Mesendoderm (in vitro differentiated cells): Measurements from ENCODE around the gene OTOG.

Source experiments
- DNase-seq: peaks from one replicate; pipeline ENCODE4 v3.0.0; 2013
- H2AK5ac ChIP-seq: 2 replicates; pipeline ENCODE4 v1.6.1; 2013; ENCODE audit warnings: low read length, inconsistent platforms
- H2BK120ac ChIP-seq: 2 replicates; pipeline ENCODE4 v1.6.1; 2013; ENCODE audit warnings: low read depth, mild to moderate bottlenecking, low read length, moderate library complexity, mixed read lengths
- H2BK15ac ChIP-seq: replicated peaks from 2 replicates; pipeline ENCODE4 v1.6.1; 2013; ENCODE audit warnings: low read depth, mild to moderate bottlenecking, moderate library complexity
- H2BK5ac ChIP-seq: 2 replicates; pipeline ENCODE4 v1.6.1; 2013; ENCODE audit warnings: low read length, inconsistent platforms
- H3K18ac ChIP-seq: 2 replicates; pipeline ENCODE4 v1.6.1; 2013; ENCODE audit warnings: mild to moderate bottlenecking, low read length, mixed read lengths
- H3K23ac ChIP-seq: one replicate; pipeline ENCODE4 v1.6.1; 2013; ENCODE audit warnings: low read length
- H3K27ac ChIP-seq: 2 replicates; pipeline ENCODE4 v1.5.1; 2013; ENCODE audit warnings: low read depth, mild to moderate bottlenecking, inconsistent platforms, low read length, moderate library complexity
- H3K27me3 ChIP-seq: 2 replicates; pipeline ENCODE4 v1.6.1; 2013; ENCODE audit warnings: low read length, control low read depth, mild to moderate bottlenecking, inconsistent platforms; ENCODE audit not compliant: insufficient read depth, poor library complexity
- H3K36me3 ChIP-seq: 2 replicates; pipeline ENCODE4 v1.6.1; 2013; ENCODE audit warnings: low read length, inconsistent platforms; ENCODE audit not compliant: control insufficient read depth, insufficient read depth
- H3K4ac ChIP-seq: one replicate; pipeline ENCODE4 v1.6.1; 2013; ENCODE audit warnings: low read depth, mild to moderate bottlenecking, low read length, moderate library complexity
- H3K4me1 ChIP-seq: 2 replicates; pipeline ENCODE4 v1.6.1; 2013; ENCODE audit warnings: low read depth, low read length, inconsistent platforms; ENCODE audit not compliant: control insufficient read depth
- H3K4me2 ChIP-seq: 2 replicates; pipeline ENCODE4 v1.6.1; 2013; ENCODE audit warnings: low read length
- H3K4me3 ChIP-seq: 2 replicates; pipeline ENCODE4 v1.5.1; 2013; ENCODE audit warnings: mild to moderate bottlenecking, low read length
- H3K56ac ChIP-seq: one replicate; pipeline ENCODE4 v1.6.1; 2013; ENCODE audit warnings: low read length
- H3K79me1 ChIP-seq: 2 replicates; pipeline ENCODE4 v1.6.1; 2013; ENCODE audit warnings: low read length, inconsistent platforms
- H3K79me2 ChIP-seq: 2 replicates; pipeline ENCODE4 v1.6.1; 2013; ENCODE audit warnings: mild to moderate bottlenecking, low read length; ENCODE audit not compliant: control insufficient read depth, insufficient read depth
- H3K9ac ChIP-seq: 2 replicates; pipeline ENCODE4 v1.6.1; 2013; ENCODE audit warnings: low read length, inconsistent platforms
- H4K5ac ChIP-seq: one replicate; pipeline ENCODE4 v1.6.1; 2013; ENCODE audit warnings: low read length
- H4K8ac ChIP-seq: one replicate; pipeline ENCODE4 v1.6.1; 2013; ENCODE audit warnings: low read depth, mild to moderate bottlenecking, control low read depth, low read length, moderate library complexity
- WGBS: extraction: QIAGEN DNeasy Blood & Tissue Kit; methylation state at CpG from one replicate; pipeline ENCODE4 v1.1.7; 2013; ENCODE audit warnings: low lambda C conversion rate, missing lambda C conversion rate; ENCODE audit not compliant: insufficient coverage; ENCODE audit errors: extremely low coverage; 5-methylcytosine and 5-hydroxymethylcytosine counted together

OTOG gene

GRCh38 chr11:17649261-17649660, 102.2 kb downstream of the OTOG start:
- Histone ChIP-seq H3K23ac (no peak overlapping the region), H3K79me2 (no peaks in the 10 kb centered on the region), H3K4me2 (no peak overlapping the region), H4K5ac (no peak overlapping the region), H3K27me3 (no peaks in the 10 kb centered on the region), H2BK120ac (no peak overlapping the region), H3K79me1 (no peaks in the 10 kb centered on the region), H3K56ac (no peak overlapping the region), H3K4me1 (no peaks in the 10 kb centered on the region), H2AK5ac (no peak overlapping the region), H4K8ac (no peak overlapping the region), H2BK15ac (no peak overlapping the region), H2BK5ac (no peak overlapping the region), H3K4ac (no peak overlapping the region), H3K18ac (no peak overlapping the region), H3K27ac (no peak overlapping the region), H3K4me3 (no peak overlapping the region), H3K36me3 (no peaks in the 10 kb centered on the region), H3K9ac (no peak overlapping the region)
- no CpG with 5 or more reads among the region's 6 CpGs for WGBS
- DNase-seq, result no peak

- DNase-seq, result no peak
- Histone ChIP-seq H2AK5ac (no peak overlapping the region), H3K79me2 (no peaks in the 10 kb centered on the region), H3K4me1 (no peaks in the 10 kb centered on the region), H3K79me1 (no peaks in the 10 kb centered on the region), H2BK5ac (no peak overlapping the region), H3K27ac (no peak overlapping the region), H2BK120ac (no peak overlapping the region), H3K23ac (no peak overlapping the region), H3K4me2 (no peak overlapping the region), H3K18ac (no peak overlapping the region), H3K36me3 (no peaks in the 10 kb centered on the region), H3K4ac (no peak overlapping the region), H2BK15ac (no peak overlapping the region), H3K9ac (no peak overlapping the region), H3K56ac (no peak overlapping the region), H3K4me3 (no peak overlapping the region), H4K8ac (no peak overlapping the region), H4K5ac (no peak overlapping the region), H3K27me3 (no peaks in the 10 kb centered on the region)
- WGBS, result no CpG with 5 or more reads among the region's 4 CpGs
Measured at GRCh38 chr11:17649696-17650095, 102.6 kb downstream of the OTOG start.

GRCh38 chr11:17650127-17650911, 103.3 kb downstream of the OTOG start:
- no peak overlapping the region for H3K56ac ChIP-seq
- no peak overlapping the region for H4K8ac ChIP-seq
- no peaks in the 10 kb centered on the region for H3K79me1 ChIP-seq
- H3K27ac ChIP-seq, result no peak overlapping the region
- no peak overlapping the region for H3K4me3 ChIP-seq
- peak; percentile 14 for DNase-seq
- no peak overlapping the region for H2BK15ac ChIP-seq
- no peak overlapping the region for H3K4me2 ChIP-seq
- H3K79me2 ChIP-seq, result no peaks in the 10 kb centered on the region
- H3K4ac ChIP-seq, result no peak overlapping the region
- no peak overlapping the region for H3K9ac ChIP-seq
- H3K4me1 ChIP-seq, result no peaks in the 10 kb centered on the region
- no CpG with 5 or more reads among the region's 12 CpGs for WGBS
- H2BK5ac ChIP-seq, result no peak overlapping the region
- no peaks in the 10 kb centered on the region for H3K27me3 ChIP-seq
- H4K5ac ChIP-seq, result no peak overlapping the region
- H3K18ac ChIP-seq, result no peak overlapping the region
- H3K36me3 ChIP-seq, result no peaks in the 10 kb centered on the region
- no peak overlapping the region for H2AK5ac ChIP-seq
- no peak overlapping the region for H3K23ac ChIP-seq
- no peak overlapping the region for H2BK120ac ChIP-seq

GRCh38 chr11:17651061-17651460, 104.0 kb downstream of the OTOG start:
- H3K4me1 ChIP-seq, result no peaks in the 10 kb centered on the region
- no peak overlapping the region for H3K4ac ChIP-seq
- WGBS, result no CpG with 5 or more reads among the region's 6 CpGs
- no peak overlapping the region for H3K27ac ChIP-seq
- H4K5ac ChIP-seq, result no peak overlapping the region
- H3K18ac ChIP-seq, result no peak overlapping the region
- H3K27me3 ChIP-seq, result no peaks in the 10 kb centered on the region
- no peak overlapping the region for H2BK15ac ChIP-seq
- H2BK120ac ChIP-seq, result no peak overlapping the region
- no peaks in the 10 kb centered on the region for H3K79me2 ChIP-seq
- no peak overlapping the region for H3K9ac ChIP-seq
- H4K8ac ChIP-seq, result no peak overlapping the region
- no peak overlapping the region for H2AK5ac ChIP-seq
- H3K4me2 ChIP-seq, result no peak overlapping the region
- no peaks in the 10 kb centered on the region for H3K79me1 ChIP-seq
- no peak overlapping the region for H2BK5ac ChIP-seq
- no peaks in the 10 kb centered on the region for H3K36me3 ChIP-seq
- H3K4me3 ChIP-seq, result no peak overlapping the region
- no peak overlapping the region for H3K56ac ChIP-seq
- no peak for DNase-seq
- no peak overlapping the region for H3K23ac ChIP-seq

- no CpG with 5 or more reads among the region's 5 CpGs for WGBS
- H2BK5ac ChIP-seq, result no peak overlapping the region
- H2AK5ac ChIP-seq, result no peak overlapping the region
- no peak overlapping the region for H3K4me3 ChIP-seq
- H2BK15ac ChIP-seq, result no peak overlapping the region
- H3K18ac ChIP-seq, result no peak overlapping the region
- no peak overlapping the region for H4K8ac ChIP-seq
- H3K4ac ChIP-seq, result no peak overlapping the region
- H3K9ac ChIP-seq, result no peak overlapping the region
- H3K23ac ChIP-seq, result no peak overlapping the region
- no peaks in the 10 kb centered on the region for H3K27me3 ChIP-seq
- H3K27ac ChIP-seq, result no peak overlapping the region
- no peaks in the 10 kb centered on the region for H3K79me2 ChIP-seq
- no peak overlapping the region for H4K5ac ChIP-seq
- H3K36me3 ChIP-seq, result no peaks in the 10 kb centered on the region
- H3K4me2 ChIP-seq, result no peak overlapping the region
- no peaks in the 10 kb centered on the region for H3K79me1 ChIP-seq
- no peaks in the 10 kb centered on the region for H3K4me1 ChIP-seq
- DNase-seq, result no peak
- H3K56ac ChIP-seq, result no peak overlapping the region
- H2BK120ac ChIP-seq, result no peak overlapping the region
Measured at GRCh38 chr11:17651681-17652080, 104.6 kb downstream of the OTOG start.

- H2BK15ac ChIP-seq, result no peak overlapping the region
- H3K79me2 ChIP-seq, result no peaks in the 10 kb centered on the region
- no peak overlapping the region for H3K9ac ChIP-seq
- no peak overlapping the region for H4K8ac ChIP-seq
- H3K27ac ChIP-seq, result no peak overlapping the region
- no CpG with 5 or more reads among the region's 2 CpGs for WGBS
- no peak overlapping the region for H3K56ac ChIP-seq
- H3K23ac ChIP-seq, result no peak overlapping the region
- no peak overlapping the region for H3K18ac ChIP-seq
- H4K5ac ChIP-seq, result no peak overlapping the region
- no peak overlapping the region for H3K4ac ChIP-seq
- H3K79me1 ChIP-seq, result no peaks in the 10 kb centered on the region
- no peaks in the 10 kb centered on the region for H3K36me3 ChIP-seq
- H2BK120ac ChIP-seq, result no peak overlapping the region
- DNase-seq, result no peak
- H3K4me1 ChIP-seq, result no peaks in the 10 kb centered on the region
- no peak overlapping the region for H3K4me3 ChIP-seq
- no peak overlapping the region for H3K4me2 ChIP-seq
- no peak overlapping the region for H2AK5ac ChIP-seq
- no peak overlapping the region for H2BK5ac ChIP-seq
- no peaks in the 10 kb centered on the region for H3K27me3 ChIP-seq
Measured at GRCh38 chr11:17652556-17652955, 105.5 kb downstream of the OTOG start.
